ENCODE measurements around the gene ZIC4.

The ZIC4 gene

DNA sequence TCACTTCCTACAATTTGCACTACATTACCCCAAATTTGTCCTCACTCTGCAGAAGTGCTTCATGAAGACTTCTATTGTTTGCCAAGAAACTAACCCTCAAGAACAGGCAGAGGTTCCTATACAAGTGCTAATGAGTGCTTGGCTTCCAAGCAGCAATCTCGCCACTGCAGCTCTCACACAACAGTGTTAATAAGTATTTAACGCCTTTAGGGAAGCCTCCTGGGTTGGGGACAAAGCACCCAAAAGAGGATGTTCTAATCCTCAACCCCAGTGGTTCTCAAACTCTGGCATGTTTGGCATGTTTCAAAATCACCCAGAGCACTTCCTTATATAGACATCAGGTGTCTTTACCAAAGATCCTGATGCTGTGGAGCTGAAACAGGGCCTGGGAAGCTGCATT, 64.6 kb downstream of the ZIC4 start:
- DNase-seq = no peak

DNA sequence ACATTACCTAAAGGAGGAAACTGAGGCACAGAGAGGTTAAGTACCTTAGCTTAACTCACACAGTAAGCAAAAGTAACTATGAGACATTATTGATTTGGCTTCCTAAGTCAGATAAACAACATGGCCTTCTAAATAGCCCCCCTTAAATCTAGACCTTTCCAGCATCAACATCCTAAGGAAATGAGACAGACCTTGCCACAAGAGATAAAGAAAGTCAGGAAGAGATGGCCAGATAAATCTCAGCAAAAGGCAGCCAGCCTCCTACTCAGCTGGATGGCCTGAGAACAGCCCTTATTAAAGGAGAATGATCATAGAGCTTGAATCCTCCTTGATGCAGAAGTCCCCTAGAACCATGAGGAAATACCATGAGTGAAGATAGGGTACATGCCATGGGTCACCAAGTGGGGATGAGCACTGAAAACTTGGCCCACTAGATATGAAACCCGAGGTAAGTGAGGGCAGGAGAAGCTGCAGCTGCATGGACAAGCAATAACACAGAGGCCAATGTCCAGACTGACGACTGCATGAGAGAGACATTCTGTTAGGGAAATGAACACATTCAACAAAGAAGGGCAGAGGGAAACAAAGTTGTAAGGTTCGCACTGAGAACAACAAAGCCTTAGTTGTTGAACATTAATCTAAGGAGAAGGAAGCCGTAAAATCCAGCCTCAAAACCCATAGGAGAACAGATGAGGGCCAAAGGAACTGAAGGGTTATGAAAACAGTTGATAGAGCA, 69.6 kb downstream of the ZIC4 start:
- no peak for DNase-seq

Data from EL (cell line).